ENCODE results near the gene CAPN5.

CAPN5 gene

GRCh38 chr11:77063861-77064260, 2.9 kb upstream of the CAPN5 start:
- no peak for DNase-seq (ENCODE audit: low read depth in 4 of 4, low spot score in 1 of 4)

GRCh38 chr11:77064648-77065217, 2.0 kb upstream of the CAPN5 start:
- DNase-seq (ENCODE audit: low read depth in 4 of 4, low spot score in 1 of 4): no peak

GRCh38 chr11:77065878-77066228, 918 bp upstream of the CAPN5 start:
- no peak for DNase-seq (ENCODE audit: low read depth in 4 of 4, low spot score in 1 of 4)

- DNase-seq (ENCODE audit: low read depth in 4 of 4, low spot score in 1 of 4): no peak
Observed at GRCh38 chr11:77067861-77068443, 1.2 kb downstream of the CAPN5 start.

GRCh38 chr11:77068457-77069335, 1.9 kb downstream of the CAPN5 start:
- no peak for DNase-seq (ENCODE audit: low read depth in 4 of 4, low spot score in 1 of 4)

GRCh38 chr11:77069336-77069968, 2.7 kb downstream of the CAPN5 start:
- no peak for DNase-seq (ENCODE audit: low read depth in 4 of 4, low spot score in 1 of 4)

GRCh38 chr11:77069969-77070582, 3.3 kb downstream of the CAPN5 start:
- no peak for DNase-seq (ENCODE audit: low read depth in 4 of 4, low spot score in 1 of 4)

- DNase-seq (ENCODE audit: low read depth in 4 of 4, low spot score in 1 of 4): no peak
Observed at GRCh38 chr11:77071077-77071476, 4.3 kb downstream of the CAPN5 start.

GRCh38 chr11:77071671-77072605, 5.2 kb downstream of the CAPN5 start:
- no peak for DNase-seq (ENCODE audit: low read depth in 4 of 4, low spot score in 1 of 4)

GRCh38 chr11:77072851-77073327, 6.1 kb downstream of the CAPN5 start:
- no peak for DNase-seq (ENCODE audit: low read depth in 4 of 4, low spot score in 1 of 4)

GRCh38 chr11:77073328-77074001, 6.7 kb downstream of the CAPN5 start:
- DNase-seq (ENCODE audit: low read depth in 4 of 4, low spot score in 1 of 4): no peak

- no peak for DNase-seq (ENCODE audit: low read depth in 4 of 4, low spot score in 1 of 4)
Observed at GRCh38 chr11:77074205-77074604, 7.4 kb downstream of the CAPN5 start.

GRCh38 chr11:77074626-77075221, 8.0 kb downstream of the CAPN5 start:
- no peak for DNase-seq (ENCODE audit: low read depth in 4 of 4, low spot score in 1 of 4)

GRCh38 chr11:77075425-77075905, 8.7 kb downstream of the CAPN5 start:
- DNase-seq (ENCODE audit: low read depth in 4 of 4, low spot score in 1 of 4): no peak

- DNase-seq (ENCODE audit: low read depth in 4 of 4, low spot score in 1 of 4): no peak
Observed at GRCh38 chr11:77079666-77080065, 12.9 kb downstream of the CAPN5 start.

- no peak for DNase-seq (ENCODE audit: low read depth in 4 of 4, low spot score in 1 of 4)
Observed at GRCh38 chr11:77080643-77081210, 14.0 kb downstream of the CAPN5 start.

- no peak for DNase-seq (ENCODE audit: low read depth in 4 of 4, low spot score in 1 of 4)
Observed at GRCh38 chr11:77081381-77081851, 14.6 kb downstream of the CAPN5 start.

- no peak for DNase-seq (ENCODE audit: low read depth in 4 of 4, low spot score in 1 of 4)
Observed at GRCh38 chr11:77081976-77082836, 15.4 kb downstream of the CAPN5 start.
